Measurements from ENCODE around the gene GPATCH1.

- TF ChIP-seq CTCF (conservative IDR thresholded peaks at IDR 0.05; ENCODE audit: low read depth, low read length) = no peak
- TF ChIP-seq RCOR1 (IDR thresholded peaks at IDR 0.05; ENCODE audit: insufficient replicate concordance, low read length) = no peak
- TF ChIP-seq USF2 (IDR thresholded peaks at IDR 0.05; ENCODE audit: low read depth, low read length) = no peak
- TF ChIP-seq NFE2L2 (IDR thresholded peaks at IDR 0.05; ENCODE audit: low read depth, low read length) = peak; percentile 73
- no peak for TF ChIP-seq RFX5 (IDR thresholded peaks at IDR 0.05; ENCODE audit: low read depth, low read length)
- TF ChIP-seq POLR2A (IDR thresholded peaks at IDR 0.05; ENCODE audit: low read depth, low read length) = no peak
Measured at GRCh38 chr19:33171916-33172359, 91.0 kb downstream of the GPATCH1 start.

Data from IMR-90 (cell line).